Measurements from ENCODE around the gene TMEM163.

DNA sequence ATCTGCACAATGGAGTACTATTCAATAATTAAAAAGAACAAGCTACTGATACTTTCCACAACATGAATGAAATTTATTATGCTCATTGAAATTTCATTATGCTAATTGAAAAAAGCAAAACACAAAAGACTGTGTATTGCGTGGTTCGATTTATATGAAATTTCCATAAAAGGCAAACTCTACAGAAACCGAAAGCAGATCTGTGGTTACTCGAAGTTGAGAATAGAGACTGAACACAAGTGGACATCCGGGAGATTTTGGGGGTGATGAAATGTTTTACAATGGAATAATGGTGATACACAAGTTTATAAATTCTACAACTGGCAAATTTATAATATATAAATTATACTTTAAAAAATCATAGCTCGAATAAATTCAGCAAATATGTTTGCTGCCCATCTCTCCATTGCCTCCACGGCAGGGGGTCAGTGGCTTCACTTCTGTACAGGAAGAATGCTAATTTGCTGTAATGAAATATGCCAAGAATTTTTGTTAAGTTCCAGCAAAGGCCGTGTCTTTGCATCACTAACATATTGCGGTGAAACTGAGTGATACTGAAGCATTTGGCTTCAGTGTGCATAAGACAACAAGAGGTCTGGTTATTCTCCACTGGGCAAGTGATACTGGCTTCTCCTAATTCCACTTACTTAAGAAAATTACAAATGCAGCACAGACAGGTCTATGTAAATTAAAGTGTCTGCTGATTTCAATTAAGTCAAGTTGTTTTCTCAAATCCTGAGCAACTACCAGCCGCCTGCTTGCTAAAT lies 96.7 kb downstream of the TMEM163 start:
- TF ChIP-seq, protein P1, sequence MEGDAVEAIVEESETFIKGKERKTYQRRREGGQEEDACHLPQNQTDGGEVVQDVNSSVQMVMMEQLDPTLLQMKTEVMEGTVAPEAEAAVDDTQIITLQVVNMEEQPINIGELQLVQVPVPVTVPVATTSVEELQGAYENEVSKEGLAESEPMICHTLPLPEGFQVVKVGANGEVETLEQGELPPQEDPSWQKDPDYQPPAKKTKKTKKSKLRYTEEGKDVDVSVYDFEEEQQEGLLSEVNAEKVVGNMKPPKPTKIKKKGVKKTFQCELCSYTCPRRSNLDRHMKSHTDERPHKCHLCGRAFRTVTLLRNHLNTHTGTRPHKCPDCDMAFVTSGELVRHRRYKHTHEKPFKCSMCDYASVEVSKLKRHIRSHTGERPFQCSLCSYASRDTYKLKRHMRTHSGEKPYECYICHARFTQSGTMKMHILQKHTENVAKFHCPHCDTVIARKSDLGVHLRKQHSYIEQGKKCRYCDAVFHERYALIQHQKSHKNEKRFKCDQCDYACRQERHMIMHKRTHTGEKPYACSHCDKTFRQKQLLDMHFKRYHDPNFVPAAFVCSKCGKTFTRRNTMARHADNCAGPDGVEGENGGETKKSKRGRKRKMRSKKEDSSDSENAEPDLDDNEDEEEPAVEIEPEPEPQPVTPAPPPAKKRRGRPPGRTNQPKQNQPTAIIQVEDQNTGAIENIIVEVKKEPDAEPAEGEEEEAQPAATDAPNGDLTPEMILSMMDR (IDR thresholded peaks at IDR 0.05): no peak
- TF ChIP-seq POLR2A (IDR thresholded peaks at IDR 0.05): no peak
